ENCODE data around the gene GPR108.

GPR108 gene

DNA sequence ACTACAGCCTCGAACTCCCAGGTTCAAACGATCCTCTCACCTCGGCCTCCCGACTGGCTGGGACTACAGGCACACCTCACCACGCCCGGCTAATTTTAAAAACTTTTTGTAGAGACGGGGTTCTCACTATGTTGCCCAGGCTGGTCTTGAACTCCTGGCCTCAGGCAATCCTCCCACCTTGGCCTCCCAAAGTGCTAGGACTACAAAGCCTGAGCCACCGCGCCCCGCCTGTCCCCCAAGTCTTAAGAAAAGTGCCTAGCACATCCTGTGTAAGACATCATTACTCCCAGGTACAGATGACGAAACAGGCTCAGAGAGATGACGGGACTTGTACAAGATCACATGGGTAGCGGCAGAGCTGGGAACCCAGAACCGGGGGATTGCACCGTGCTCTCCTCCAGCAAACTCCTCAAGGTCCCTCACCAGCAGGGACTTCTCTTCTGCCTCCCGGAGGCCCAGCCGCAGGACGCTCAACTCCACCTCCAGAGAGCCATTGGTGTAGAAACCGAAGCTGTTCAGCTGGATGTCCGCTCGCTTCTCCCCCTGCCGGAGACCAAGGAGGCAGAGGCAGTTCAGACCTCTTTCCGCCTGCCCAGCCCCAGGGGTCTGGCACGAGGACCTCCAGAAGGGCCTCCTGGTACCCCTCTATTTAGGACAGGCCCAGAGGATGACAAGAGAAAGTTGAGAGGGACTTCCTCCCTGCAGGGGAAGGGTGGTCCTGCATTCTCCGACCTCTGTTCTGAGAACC is 1.0 kb downstream of the GPR108 start:
- peak; percentile 52 for DNase-seq

- no peak for DNase-seq
These were observed 2.0 kb downstream of the GPR108 start for GRCh38 chr19:6735181-6735911.

GRCh38 chr19:6734096-6734696 is 3.2 kb downstream of the GPR108 start:
- no peak for DNase-seq

DNA sequence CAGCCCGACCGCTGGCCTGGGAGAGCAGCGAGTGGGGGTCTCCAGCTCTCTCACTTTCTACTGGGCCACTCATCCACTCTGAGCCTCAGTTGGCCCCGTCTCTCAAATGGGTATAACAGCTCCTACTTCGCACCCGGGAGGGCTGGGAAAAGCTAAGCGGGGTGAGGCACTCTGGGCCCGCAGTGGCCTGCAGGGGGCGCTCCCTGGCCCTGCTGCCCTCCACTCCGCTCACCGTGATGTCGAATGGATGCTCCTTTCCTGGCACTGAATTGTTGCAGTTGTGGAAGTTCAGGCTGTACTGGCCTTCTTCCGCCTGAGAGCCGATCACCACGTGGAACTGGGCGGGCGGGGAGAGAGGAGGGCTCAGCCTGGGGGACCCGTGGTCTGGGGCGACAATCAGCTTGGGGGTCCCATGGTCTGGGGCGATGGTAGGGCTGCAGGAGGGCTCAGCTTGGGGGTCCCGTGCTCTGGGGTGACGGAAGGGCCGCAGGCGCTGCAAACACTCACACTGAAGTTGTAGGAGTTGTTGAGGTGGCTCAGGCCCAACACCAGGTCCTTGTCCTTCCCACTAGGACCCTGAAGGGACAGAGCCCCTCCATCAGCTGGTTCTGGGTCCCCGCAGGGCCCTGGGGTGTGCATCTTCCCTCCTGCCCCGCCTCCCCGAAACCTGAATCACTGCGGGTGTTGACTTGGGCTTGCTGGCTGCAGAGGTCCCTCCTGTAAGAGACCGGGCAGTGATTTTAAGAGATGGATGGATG is 3.9 kb downstream of the GPR108 start:
- no peak for DNase-seq

DNA sequence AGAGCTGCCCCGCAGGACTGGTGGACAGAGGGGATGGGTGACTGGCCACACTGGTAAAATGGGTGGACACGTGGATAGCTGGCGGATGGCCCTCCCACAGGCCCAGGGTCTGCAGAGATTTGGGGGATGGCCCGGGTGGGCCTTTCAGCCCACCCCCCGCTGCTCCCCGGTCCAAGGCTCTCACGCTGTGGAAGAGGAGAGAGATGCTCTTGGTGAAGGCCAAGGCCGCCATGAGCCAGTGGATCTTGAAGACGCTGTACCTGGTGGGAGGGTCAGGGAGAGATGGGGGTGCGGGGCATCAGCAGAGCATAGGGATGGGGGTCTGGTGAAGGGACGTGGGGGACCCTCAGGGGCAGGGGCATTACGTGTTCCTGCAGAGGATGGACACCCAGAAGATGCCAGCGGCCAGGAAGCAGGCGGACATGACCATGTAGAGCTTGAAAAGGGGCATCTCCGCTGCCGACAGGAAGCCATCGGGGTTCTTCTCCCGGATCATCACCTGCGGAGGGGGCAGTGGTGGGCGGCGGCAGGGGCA is 4.5 kb downstream of the GPR108 start:
- DNase-seq = no peak

- no peak for DNase-seq
These were observed 5.6 kb downstream of the GPR108 start for GRCh38 chr19:6731822-6732221.

GRCh38 chr19:6730941-6731670 is 6.3 kb downstream of the GPR108 start:
- DNase-seq = no peak

DNA sequence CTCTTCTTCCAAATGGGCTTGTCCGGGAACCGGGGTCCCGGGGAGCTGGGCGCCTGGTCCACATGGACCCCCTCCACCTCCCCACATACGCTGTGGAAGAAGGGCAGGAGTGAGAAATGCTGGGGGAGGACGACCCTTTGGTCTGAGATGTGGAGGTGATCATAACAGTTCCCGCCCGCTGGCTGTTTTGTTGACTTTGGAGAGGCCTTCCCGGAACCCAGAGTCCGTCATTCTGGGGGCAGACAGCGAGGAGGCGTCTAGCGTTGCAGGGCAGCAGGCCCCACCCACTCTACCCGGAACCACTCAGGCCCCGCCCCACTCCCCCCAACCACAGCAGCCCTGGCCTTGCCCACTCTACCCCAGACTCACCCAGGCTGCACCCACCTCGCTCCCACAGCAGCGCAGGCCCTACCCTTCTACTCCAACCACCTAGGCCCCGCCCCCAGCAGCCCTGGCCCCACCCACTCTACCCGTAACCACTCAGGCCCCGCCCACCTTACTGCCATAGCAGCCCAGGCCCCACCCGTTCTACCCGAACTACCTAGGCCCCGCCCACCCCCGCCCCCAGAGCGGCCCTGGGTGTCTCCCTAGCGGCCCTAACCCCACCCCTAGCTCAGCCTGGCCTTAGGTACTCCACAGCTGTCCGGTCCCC is 7.1 kb downstream of the GPR108 start:
- peak; percentile 59 for DNase-seq

- no peak for DNase-seq
These were observed 7.7 kb downstream of the GPR108 start for GRCh38 chr19:6729573-6730152.

GRCh38 chr19:6728346-6728745 is 9.0 kb downstream of the GPR108 start:
- no peak for DNase-seq

DNA sequence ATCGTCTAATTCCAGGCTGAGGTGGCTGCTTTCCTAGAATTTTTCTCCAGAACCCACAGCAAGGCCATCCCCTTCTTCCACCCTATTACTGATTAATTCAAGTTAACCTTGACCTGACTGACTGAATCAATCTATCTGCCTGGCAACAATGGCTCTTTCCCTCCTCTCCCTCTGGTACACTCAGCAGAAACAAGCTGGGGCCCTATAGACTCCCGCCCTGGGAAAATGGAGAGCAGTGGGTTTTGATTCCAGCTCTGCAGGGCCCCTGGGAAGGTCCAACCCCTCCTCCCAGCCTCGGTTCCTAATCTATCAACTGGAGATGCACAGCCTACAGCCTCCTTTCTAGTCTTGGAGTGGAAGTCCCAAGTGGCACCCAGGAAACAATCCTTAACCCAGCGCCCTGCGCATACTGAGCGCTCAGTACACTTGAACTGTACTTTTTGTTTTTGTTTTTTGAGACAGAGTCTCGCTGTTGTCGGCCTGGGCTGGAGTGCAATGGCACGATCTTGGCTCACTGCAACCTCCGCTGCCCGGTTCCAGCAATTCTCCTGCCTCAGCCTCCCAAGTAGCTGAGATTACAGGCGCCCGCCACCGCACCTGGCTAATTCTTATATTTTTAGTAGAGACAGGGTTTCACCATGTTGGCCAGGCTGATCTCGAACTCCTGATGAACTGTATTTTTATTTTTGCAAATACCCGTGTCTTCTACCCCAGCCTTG is 11.7 kb downstream of the GPR108 start:
- DNase-seq = no peak

DNA sequence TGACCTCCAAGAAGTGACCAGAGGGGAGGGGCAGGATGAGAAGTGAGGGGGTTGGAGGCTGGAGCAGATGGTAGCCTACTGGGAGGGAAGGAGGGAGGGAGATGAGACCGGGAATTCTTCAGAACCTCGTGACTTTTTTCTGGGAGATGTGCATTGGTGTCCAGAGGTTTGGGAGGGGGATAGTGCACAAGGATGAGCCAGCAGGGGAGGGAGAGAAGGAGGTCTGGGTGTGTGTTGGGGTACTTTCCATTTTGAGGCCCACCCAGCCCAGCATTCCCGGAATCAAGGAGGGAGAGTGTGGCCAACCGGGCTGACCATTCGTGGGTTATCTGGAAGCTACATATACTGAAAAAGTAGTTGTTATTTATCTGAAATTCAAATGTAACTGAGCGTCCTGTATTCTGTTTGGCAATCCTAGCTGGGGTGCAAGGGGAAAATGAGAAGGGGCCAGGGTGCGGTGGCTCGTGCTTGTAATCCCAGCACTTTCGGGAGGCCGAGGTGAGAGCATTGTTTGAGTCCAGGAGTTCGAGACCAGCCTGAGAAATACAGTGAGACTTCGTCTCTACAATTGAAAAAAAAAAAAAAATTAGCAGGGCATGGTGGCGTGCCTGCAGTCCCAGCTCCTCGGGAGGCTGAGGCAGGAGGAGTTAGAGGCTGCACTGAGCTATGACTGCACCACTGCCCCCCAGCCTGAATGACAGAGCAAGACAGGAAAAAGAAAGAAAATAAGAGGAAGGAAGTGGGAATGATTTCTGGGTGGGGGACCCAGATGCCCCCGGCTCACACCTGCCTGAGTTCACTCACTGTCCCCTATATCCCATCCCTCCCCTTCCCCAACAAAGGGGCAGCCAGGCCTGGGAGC is 12.5 kb downstream of the GPR108 start:
- DNase-seq = no peak

- DNase-seq = no peak
These were observed 13.6 kb downstream of the GPR108 start for GRCh38 chr19:6723738-6724137.

DNA sequence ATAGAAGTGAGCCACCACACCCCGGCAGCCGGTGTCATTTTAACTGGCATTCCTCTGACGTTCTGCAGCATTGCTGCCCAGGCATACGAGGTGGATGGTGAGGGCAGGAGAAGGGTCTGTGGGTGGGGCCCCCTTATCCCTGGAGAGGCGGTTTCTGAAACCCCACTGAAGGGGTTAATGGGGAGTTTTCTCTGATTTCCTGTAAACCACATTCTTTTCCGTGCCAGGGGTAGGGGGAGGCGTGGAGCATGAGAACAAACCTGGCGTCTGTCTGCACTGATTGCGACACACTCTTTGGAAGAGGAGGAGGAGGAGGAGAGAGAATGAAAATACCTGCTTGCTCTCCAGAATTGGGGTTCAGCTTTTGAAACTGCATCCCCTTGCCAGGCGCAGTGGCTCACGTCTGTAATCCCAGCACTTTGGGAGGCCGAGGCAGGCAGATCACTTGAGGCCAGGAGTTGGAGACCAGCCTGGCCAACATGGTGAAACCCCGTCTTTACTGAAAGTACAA is 14.2 kb downstream of the GPR108 start:
- DNase-seq = no peak

DNA sequence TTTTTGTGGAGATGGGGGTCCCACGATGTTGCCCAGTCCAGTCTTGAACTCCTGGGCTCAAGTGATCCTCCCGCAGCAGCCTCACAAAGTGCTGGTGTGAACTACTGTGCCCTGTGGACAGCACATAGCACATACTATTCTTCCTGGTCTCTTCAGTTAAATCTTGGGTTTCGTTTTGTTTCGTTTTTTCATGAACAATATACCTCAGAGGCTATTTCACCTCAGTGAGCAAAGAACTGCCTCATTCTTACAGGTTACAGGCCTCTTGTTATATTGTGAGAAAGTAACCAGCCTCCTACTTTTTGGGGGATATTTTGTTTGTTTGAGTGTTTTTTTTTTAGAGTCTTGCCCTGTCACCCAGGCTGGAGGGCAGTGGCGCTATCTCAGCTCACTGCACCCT is 15.6 kb downstream of the GPR108 start:
- DNase-seq = no peak

- DNase-seq = no peak
These were observed 16.3 kb downstream of the GPR108 start for GRCh38 chr19:6721138-6721474.

- DNase-seq = no peak
These were observed 16.8 kb downstream of the GPR108 start, which contains the start of gene C3 for GRCh38 chr19:6720369-6721137. Gene C3, minus strand, starts transcription at chr19:6720650. Its CDS starts 61 bp downstream, at chr19:6720589.

DNA sequence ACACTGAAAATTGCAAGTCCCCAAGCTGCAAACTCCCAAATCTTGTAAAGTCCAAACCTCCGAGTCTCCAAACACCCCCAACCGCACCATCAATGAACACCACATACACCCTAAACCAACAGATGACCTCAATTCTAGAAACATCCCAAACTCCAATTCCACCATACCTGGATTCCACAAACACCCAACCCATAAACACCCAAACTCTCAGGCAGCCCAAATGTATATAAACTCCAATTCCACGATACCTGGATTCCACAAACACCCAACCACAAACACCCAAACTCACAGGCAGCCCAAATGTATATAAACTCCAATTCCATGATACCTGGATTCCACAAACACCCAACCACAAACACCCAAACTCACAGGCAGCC is 17.4 kb downstream of the GPR108 start:
- no peak for DNase-seq

DNA sequence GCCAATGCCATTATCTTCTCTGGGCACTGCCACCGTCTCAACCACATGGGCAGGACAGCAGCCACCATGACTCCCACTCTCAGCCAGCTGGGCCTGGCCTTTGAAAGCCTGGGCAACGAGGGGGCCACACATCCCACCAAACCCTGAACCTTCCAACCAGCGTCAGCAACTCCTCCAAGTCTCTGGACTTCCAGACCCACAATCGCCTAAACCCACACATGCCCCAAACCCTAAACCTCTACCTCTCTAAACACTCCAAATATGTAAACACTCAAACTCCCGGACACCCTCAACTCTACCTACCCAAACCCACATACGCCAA is 17.9 kb downstream of the GPR108 start:
- no peak for DNase-seq

Measured in DMS153 (cell line).